Measurements from ENCODE around the gene GLDN. TPM values are rescaled to one million over a fixed set of nuclear protein-coding genes. Genes with fewer than 3 reads are reported as not detected.

GLDN gene
- polyA plus RNA-seq, 1 of the 3 experiments (the other 2 are of a cell fraction) = not detected

GRCh38 chr15:51401051-51401780 is 59.8 kb downstream of the GLDN start:
- Histone ChIP-seq H3K4me1 (ENCODE audit: control insufficient read depth in 1 of 2, insufficient read depth in 2 of 2, low read depth in 1 of 2, low read length in 1 of 2) (no peaks in the 10 kb centered on the region), H4K20me1 (ENCODE audit: insufficient read depth) (no peaks in the 10 kb centered on the region), H3K9me3 (no peaks in the 10 kb centered on the region), H3F3A (replicated peaks; ENCODE audit: insufficient read depth) (no peaks in the 10 kb centered on the region), H3K79me2 (ENCODE audit: insufficient read depth) (no peaks in the 10 kb centered on the region), H3K9me2 (no peaks in the 10 kb centered on the region), H3K36me3 (replicated peaks in 1 of 2; ENCODE audit: control insufficient read depth in 1 of 2, insufficient read depth in 2 of 2, low read length in 1 of 2) (no peaks in the 10 kb centered on the region), H3K27ac (ENCODE audit: low read depth in 2 of 2, low read length in 1 of 2) (no peak overlapping the region), H3K4me2 (no peak overlapping the region), H3K4me3 (ENCODE audit: low read depth in 2 of 2, low read length in 1 of 2) (no peak overlapping the region), H2AFZ (ENCODE audit: low read depth) (no peak overlapping the region), H3K27me3 (ENCODE audit: insufficient read depth) (peaks cover 11% of the 10 kb centered on the region), H3K9ac (no peak overlapping the region)
- DNase-seq = no peak
- WGBS (ENCODE audit: low lambda C conversion rate) = 39% methylated on average over 5 of the region's 7 CpGs
- ChIA-PET POLR2A (no interaction called here), CTCF (interaction anchor here (0.5 to 10.9 kb wide), 22 partner anchors 10 to 438 kb away, joined by 3 to 110 read pairs (median 6); no protein-coding TSS in a partner anchor)
- TF ChIP-seq MXI1 (IDR thresholded peaks at IDR 0.05; ENCODE audit: low read depth, low read length) (no peak), FOSL2 (IDR thresholded peaks at IDR 0.05; ENCODE audit: borderline replicate concordance, low read depth) (no peak), JUND (IDR thresholded peaks at IDR 0.05) (no peak), REST (IDR thresholded peaks at IDR 0.05; ENCODE audit: low read depth, low read length) (no peak), SMC3 (IDR thresholded peaks at IDR 0.05; ENCODE audit: low read depth, low read length) (no peak), CTCF (IDR thresholded peaks at IDR 0.05) (no peak), MAX (IDR thresholded peaks at IDR 0.05; ENCODE audit: low read depth) (no peak), PBX3 (IDR thresholded peaks at IDR 0.05) (no peak), RCOR1 (IDR thresholded peaks at IDR 0.05; ENCODE audit: low read length) (no peak)

All from SK-N-SH (cell line).